Fibroblast of lung (primary cell): Measurements from ENCODE around the gene ATP11C. TPM values are rescaled to one million over a fixed set of nuclear protein-coding genes. Genes with fewer than 3 reads are reported as not detected.

Source experiments
- DNase-seq, 2 donors: peaks; one replicate each; pipeline versions ENCODE4 v3.0.0 to v3.0.0-alpha.2; 2010; ENCODE audit warnings: low read depth in 2 of 2
- H2AFZ ChIP-seq: 2 replicates; pipeline ENCODE4 v1.5.1; 2012; ENCODE audit warnings: low read length, control low read depth, inconsistent platforms
- H3K27ac ChIP-seq: 2 replicates; pipeline ENCODE4 v1.5.1; 2011; ENCODE audit warnings: low read length, control low read depth; ENCODE audit not compliant: insufficient read depth
- H3K27me3 ChIP-seq: 2 replicates; pipeline ENCODE4 v1.5.1; 2011; ENCODE audit warnings: mild to moderate bottlenecking, low read length; ENCODE audit not compliant: control insufficient read depth, insufficient read depth
- H3K36me3 ChIP-seq: 2 replicates; pipeline ENCODE4 v1.5.1; 2011; ENCODE audit warnings: low read length; ENCODE audit not compliant: control insufficient read depth, insufficient read depth
- H3K4me1 ChIP-seq: 2 replicates; pipeline ENCODE4 v1.5.1; 2011; ENCODE audit warnings: low read length; ENCODE audit not compliant: control insufficient read depth, insufficient read depth; ENCODE audit errors: extremely low read depth
- H3K4me2 ChIP-seq: 2 replicates; pipeline ENCODE4 v1.5.1; 2011; ENCODE audit warnings: low read length, control low read depth; ENCODE audit not compliant: insufficient read depth; ENCODE audit errors: extremely low read depth
- H3K4me3 ChIP-seq, 4 experiments: fragments of 200-600 bp in 1 of 4; sonication (generic) in 1 of 4; replicated peaks in 1 of 4; 2 replicates each; pipeline ENCODE4 v1.5.1; 2011 to 2016; ENCODE audit warnings: low read length in 4 of 4, low read depth in 3 of 4, mild to moderate bottlenecking in 3 of 4, control low read depth in 2 of 4, inconsistent platforms in 1 of 4, mixed read lengths in 1 of 4; ENCODE audit not compliant: insufficient read depth in 1 of 4; ENCODE audit errors: control extremely low read depth in 1 of 4
- H3K79me2 ChIP-seq: 2 replicates; pipeline ENCODE4 v1.5.1; 2012; ENCODE audit warnings: mild to moderate bottlenecking, low read length, inconsistent platforms; ENCODE audit not compliant: control insufficient read depth, insufficient read depth
- H3K9ac ChIP-seq: 2 replicates; pipeline ENCODE4 v1.5.1; 2011; ENCODE audit warnings: mild to moderate bottlenecking, low read length, control low read depth; ENCODE audit not compliant: insufficient read depth
- H3K9me3 ChIP-seq: 2 replicates; pipeline ENCODE4 v1.5.1; 2012; ENCODE audit warnings: low read depth, low read length; ENCODE audit not compliant: control insufficient read depth, insufficient read depth
- H4K20me1 ChIP-seq: 2 replicates; pipeline ENCODE4 v1.5.1; 2011; ENCODE audit warnings: low read length; ENCODE audit not compliant: control insufficient read depth, insufficient read depth; ENCODE audit errors: extremely low read depth
- CTCF ChIP-seq, 2 donors: IDR thresholded peaks in 1 of 2; conservative IDR thresholded peaks in 1 of 2; 1 replicate in 1 of 2; 2 replicates in 1 of 2; pipeline ENCODE4 v1.5.1; 2011 to 2012; ENCODE audit warnings: low read length in 2 of 2, control low read depth in 1 of 2, inconsistent platforms in 1 of 2, low read depth in 1 of 2, mild to moderate bottlenecking in 1 of 2
- EZH2 ChIP-seq: IDR thresholded peaks from 2 replicates; pipeline ENCODE4 v1.5.1; 2012; ENCODE audit warnings: low read length, control low read depth, mild to moderate bottlenecking; ENCODE audit errors: missing control alignments
- polyA plus RNA-seq, 2 donors: library from polyadenylated mRNA; depleted of rRNA in 1 of 2; stranded (reverse) in 1 of 2; unstranded in 1 of 2; fragments of >200 nt; gene quantifications; 2 replicates each; pipeline ENCODE4 v1.2.1, GENCODE V29; 2011 to 2012; ENCODE audit warnings: missing spikeins in 1 of 2
- total RNA-seq: library from RNA; depleted of rRNA; stranded (reverse); fragments of >200 nt; gene quantifications from 2 replicates; pipeline ENCODE4 v1.2.1, GENCODE V29; 2014

ATP11C gene
- total and polyA plus RNA-seq, 2 donors (not counting 1 experiment from before 2014, with no cell fraction given) = 47.7 to 68.0 TPM

- no peaks in the 10 kb centered on the region for H3K36me3 ChIP-seq
- H4K20me1 ChIP-seq = no peaks in the 10 kb centered on the region
- no peaks in the 10 kb centered on the region for H3K4me1 ChIP-seq
- H3K79me2 ChIP-seq = no peaks in the 10 kb centered on the region
- no peak for TF ChIP-seq EZH2
- TF ChIP-seq CTCF (conservative IDR thresholded peaks at IDR 0.05 in 1 of 2, IDR thresholded peaks at IDR 0.05 in 1 of 2; ENCODE audit: low read depth in 1 of 2, low read length in 2 of 2) = no peak
- no peaks in the 10 kb centered on the region for H3K27me3 ChIP-seq
- H3K9me3 ChIP-seq = no peaks in the 10 kb centered on the region
- no peak overlapping the region for H3K9ac ChIP-seq
- no peak overlapping the region for H3K27ac ChIP-seq
- DNase-seq = no peak
- no peak overlapping the region for H3K4me2 ChIP-seq
- no peak overlapping the region for H3K4me3 ChIP-seq
- no peak overlapping the region for H2AFZ ChIP-seq
Observed at GRCh38 chrX:139770366-139770765, 162.5 kb downstream of the ATP11C start.

DNA sequence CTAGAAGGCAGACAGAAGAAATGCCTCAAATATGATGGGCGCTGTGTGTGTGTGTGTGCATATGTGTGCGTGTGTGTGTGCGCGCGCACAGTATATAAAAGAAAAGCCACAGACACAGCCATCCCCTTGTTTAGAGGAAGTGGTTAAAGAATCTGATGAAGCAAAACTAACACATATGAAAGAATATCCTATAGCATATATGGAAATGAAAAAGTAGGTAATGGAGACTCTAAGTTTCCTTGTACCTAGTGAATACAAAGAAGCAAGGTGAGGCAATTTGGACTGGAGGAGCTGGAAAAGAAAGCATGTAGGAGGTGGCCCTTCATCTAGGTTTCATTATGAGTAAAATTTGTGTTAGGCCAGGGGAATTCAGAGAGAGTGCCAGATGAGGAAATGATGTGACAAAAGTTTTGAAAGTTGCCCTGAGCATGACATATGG is 166.3 kb downstream of the ATP11C start:
- DNase-seq = no peak
- Histone ChIP-seq H3K4me3 (no peak overlapping the region), H3K9me3 (no peaks in the 10 kb centered on the region), H3K9ac (no peak overlapping the region), H2AFZ (no peak overlapping the region), H3K79me2 (no peaks in the 10 kb centered on the region), H4K20me1 (no peaks in the 10 kb centered on the region), H3K36me3 (no peaks in the 10 kb centered on the region), H3K27me3 (no peaks in the 10 kb centered on the region), H3K27ac (no peak overlapping the region), H3K4me2 (no peak overlapping the region), H3K4me1 (no peaks in the 10 kb centered on the region)
- TF ChIP-seq CTCF (conservative IDR thresholded peaks at IDR 0.05 in 1 of 2, IDR thresholded peaks at IDR 0.05 in 1 of 2; ENCODE audit: low read depth in 1 of 2, low read length in 2 of 2) (no peak), EZH2 (no peak)

DNA sequence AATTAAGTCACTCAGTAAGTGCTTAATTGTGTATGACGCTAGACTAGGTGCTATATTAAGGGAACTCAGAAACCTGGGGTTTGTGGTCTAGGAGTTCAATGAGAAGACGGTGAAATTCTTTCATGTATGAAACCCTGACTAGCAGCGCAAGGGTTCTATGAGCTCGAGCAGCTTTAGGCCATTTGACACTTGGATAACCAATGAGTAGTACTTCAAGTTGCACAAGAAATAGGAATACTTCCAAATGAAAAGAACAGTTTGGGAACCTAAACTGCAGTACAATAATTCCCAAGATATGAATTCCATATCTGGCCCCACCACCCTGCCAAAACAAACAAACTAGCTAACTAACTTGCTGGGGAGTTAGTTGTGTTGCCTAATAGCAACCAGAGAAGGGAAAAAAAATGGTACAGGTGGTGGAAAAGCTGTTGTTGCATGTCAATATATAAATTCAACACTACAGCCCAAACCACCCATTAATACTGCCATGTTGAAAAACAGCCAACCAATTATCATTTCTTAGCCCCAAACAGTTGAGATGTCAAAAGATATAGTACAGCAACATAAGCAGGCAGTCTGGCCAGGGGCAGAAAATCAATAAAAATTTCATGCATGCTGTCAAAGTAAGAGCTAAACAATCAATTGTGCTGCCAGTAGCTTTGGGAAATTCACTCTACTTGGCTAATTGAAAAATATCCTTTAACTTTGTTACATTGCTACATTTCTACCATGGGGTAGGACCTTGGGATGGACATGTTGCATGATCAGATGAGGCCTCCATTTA is 170.3 kb downstream of the ATP11C start:
- H3K9me3 ChIP-seq = no peaks in the 10 kb centered on the region
- no peak overlapping the region for H3K4me3 ChIP-seq
- peak; percentile 21 to 89 for DNase-seq
- no peak overlapping the region for H2AFZ ChIP-seq
- H3K36me3 ChIP-seq = no peaks in the 10 kb centered on the region
- no peak overlapping the region for H3K27ac ChIP-seq
- no peaks in the 10 kb centered on the region for H3K79me2 ChIP-seq
- H3K4me2 ChIP-seq = no peak overlapping the region
- H4K20me1 ChIP-seq = no peaks in the 10 kb centered on the region
- H3K27me3 ChIP-seq = no peaks in the 10 kb centered on the region
- H3K9ac ChIP-seq = no peak overlapping the region
- no peaks in the 10 kb centered on the region for H3K4me1 ChIP-seq
- no peak for TF ChIP-seq EZH2
- no peak for TF ChIP-seq CTCF (conservative IDR thresholded peaks at IDR 0.05 in 1 of 2, IDR thresholded peaks at IDR 0.05 in 1 of 2; ENCODE audit: low read depth in 1 of 2, low read length in 2 of 2)
